Measurements from ENCODE around the gene SLC26A8.
"Not testable (repeated sequence)": the region's sequence is repeated elsewhere in the genome, so short reads cannot be mapped to it uniquely, and the experiment has no call there.

Gene SLC26A8

DNA sequence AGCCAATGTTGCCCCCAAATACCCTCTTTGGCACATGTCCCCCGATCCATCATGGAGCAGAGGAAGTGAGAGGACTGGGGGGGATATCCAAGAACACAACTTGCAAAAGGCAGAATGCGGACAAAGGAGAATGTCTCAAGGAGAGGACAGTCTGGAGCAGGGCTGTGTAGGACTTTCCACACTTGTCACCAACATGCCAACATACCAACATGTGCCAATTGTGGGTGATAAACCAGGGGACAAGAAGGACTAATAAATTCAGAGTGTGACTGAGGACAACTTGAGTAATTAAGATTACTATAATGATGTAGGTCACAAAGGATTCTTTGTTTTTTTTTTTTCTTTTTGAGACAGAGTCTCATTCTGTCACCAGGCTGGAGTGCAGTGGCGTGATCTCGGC lies 8.8 kb downstream of the SLC26A8 start:
- DNase-seq (ENCODE audit: low spot score): no peak

DNA sequence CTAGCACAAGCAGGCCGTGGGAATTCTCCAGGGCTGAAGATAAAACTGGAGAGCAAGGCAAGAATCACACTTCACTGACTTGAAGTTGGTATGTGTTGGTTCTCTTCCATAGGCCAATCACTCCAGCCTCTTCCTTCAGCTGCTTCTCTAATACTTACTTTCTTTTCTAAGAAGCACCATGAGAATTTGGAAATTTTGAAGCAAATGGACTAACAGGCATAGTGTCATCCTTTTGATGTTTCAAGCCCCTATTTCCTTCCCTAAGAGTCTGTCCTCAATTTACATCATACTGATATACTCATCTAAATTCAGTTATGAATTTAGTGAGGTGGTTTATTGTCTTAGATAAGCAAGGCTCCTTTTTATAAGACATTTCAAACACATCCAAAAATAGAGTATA lies 24.0 kb downstream of the SLC26A8 start:
- DNase-seq (ENCODE audit: low spot score): no peak

- no peak for DNase-seq (ENCODE audit: low spot score)
Observed at GRCh38 chr6:35993150-35993549, 31.3 kb downstream of the SLC26A8 start.

- DNase-seq (ENCODE audit: low spot score): not testable (repeated sequence)
Observed at GRCh38 chr6:35988047-35988446, 36.4 kb downstream of the SLC26A8 start.

DNA sequence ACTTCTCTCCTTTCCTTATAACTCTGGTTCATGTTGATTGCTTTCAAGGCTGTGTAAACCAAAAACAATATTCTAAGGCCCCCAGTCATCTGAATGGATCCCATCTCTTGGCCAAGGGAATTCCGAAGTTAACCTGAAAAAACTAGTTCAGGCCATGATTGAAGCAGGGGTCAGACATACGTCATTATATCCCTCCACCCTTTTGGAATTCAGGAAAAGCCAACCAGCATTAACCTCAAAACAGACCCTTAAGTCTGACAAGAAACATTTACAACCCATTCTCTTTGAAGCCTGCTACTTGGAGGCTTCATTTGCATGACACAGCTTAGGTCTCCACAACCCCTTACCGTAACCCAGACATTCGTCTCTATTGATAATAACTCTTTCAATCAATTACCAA lies 39.7 kb downstream of the SLC26A8 start:
- DNase-seq (ENCODE audit: low spot score): no peak

GRCh38 chr6:35980991-35981645 lies 43.3 kb downstream of the SLC26A8 start:
- DNase-seq (ENCODE audit: low spot score): no peak

DNA sequence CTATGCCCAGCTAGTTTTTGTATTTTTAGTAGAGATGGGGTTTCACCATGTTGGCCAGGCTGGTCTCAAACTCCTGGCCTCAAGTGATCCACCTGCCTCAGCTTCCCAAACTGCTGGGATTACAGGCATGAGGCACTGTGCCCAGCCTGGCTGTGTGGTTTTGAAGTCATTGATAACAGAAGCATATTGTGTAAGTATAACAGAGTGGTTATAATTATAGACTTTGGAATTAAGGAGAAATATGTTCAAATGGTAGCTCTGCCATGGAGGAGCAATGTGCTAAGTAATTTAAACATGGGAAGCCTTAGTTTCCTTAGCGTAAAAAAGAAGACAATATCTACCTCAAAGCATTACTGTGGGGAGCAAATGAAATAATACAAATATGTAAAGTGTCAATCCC lies 44.3 kb downstream of the SLC26A8 start:
- DNase-seq (ENCODE audit: low spot score): not testable (repeated sequence)

DNA sequence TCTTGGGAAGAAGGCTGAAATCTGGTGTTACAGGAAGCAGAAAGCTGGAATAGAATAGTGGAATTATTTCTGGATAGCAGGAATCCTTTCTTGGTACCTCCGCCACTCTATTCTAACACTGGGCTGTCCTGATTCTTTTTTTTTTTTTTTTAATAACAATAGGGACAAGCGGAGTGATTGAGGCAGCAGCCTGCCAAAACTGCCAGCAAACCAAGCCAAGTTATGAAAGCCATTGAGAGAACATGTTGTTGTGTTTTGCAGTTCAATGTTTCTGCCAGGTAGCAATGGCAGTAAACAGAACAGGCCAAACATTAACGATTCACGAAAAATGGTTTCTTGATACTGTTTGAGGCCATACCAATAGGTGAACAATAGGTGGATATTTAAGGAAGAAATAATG lies 47.1 kb downstream of the SLC26A8 start:
- DNase-seq (ENCODE audit: low spot score): no peak

DNA sequence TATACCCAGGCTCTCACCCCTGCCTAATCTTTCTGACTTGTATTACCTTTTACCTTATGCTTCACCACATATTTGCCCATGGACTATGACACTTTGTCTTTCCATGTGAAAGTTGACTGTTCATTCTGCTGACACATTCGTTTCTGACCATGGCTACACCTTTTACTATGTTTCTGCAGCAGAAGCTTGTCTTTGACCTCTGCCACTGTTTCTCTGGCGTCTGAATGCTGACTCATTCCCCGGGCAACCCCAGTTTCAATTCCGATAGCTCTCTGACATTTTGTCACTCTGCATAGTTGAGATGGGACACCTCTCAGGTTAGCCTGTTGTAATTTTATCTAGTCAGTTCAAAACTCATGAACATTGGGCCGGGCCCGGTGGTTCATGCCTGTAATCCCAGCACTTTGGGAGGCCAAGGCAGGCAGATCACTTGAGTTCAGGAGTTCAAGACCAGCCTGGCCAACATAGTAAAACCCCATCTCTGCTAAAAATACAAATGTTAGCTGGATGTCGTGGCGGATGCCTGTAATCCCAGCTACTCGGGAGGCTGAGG lies 50.7 kb downstream of the SLC26A8 start:
- no peak for DNase-seq (ENCODE audit: low spot score)

DNA sequence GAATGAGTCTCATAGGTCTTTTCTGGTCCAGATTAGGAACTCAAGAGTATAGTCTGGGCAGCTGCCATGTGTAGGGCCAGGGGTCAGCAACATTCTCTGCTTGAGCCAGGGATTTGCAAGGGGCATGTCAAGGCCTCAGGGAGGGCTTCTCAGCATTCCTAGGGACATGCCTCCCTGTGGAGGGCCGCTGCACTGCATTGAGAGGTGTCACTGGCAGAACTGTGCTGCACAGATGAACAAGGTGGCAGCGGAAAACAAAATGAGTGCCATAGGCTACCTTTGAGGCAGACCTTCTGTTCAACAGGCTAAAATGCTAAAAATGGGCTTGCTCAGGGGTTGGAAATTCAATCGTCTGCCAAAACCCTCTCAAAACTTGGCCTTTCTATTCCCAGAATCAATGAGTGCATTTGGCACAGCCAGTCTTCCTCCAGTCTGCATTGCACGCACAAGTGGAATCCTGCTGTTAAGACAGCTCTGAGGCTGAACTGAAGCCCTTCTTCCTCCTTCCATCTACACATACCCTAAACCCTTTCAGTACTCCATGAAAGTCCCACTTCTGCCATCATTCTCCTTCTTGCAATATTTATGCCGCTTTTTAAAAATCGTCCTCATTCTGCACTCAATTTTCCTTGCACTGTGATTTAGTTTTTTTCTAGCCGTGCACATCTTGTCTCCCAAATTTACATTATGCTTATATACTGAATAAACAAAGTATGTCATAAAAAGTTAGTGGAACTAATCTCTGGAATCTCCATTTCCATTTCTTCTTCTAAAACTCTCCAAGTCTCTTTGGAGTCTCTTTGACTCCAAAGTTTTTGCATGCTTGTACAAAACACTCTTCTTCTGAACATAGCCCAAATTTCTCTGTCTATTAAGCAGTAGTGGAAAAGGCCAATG lies 51.7 kb downstream of the SLC26A8 start:
- DNase-seq (ENCODE audit: low spot score): no peak

GRCh38 chr6:35970181-35970580 lies 54.3 kb downstream of the SLC26A8 start:
- no peak for DNase-seq (ENCODE audit: low spot score)

DNA sequence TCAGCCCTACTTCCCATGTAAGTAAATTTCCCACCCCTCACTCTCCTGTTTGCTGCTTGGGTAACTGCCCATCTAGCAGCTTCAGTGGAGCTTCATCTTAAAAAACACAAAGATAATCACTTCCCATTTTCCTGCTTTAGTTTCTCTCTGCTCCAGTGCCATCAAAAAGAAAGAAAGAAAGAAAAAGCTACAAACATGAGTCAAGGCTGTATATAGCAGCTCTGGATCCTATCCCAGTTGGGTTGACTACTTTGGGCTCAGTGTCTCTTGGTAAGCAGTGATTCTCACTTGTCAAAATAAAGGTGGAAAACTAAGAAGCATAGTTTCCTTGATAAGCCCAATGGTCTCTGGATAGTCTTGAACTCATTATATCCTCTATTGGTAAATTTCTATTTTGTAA lies 54.8 kb downstream of the SLC26A8 start:
- no peak for DNase-seq (ENCODE audit: low spot score)

GRCh38 chr6:35968821-35969220 lies 55.6 kb downstream of the SLC26A8 start:
- no peak for DNase-seq (ENCODE audit: low spot score)

DNA sequence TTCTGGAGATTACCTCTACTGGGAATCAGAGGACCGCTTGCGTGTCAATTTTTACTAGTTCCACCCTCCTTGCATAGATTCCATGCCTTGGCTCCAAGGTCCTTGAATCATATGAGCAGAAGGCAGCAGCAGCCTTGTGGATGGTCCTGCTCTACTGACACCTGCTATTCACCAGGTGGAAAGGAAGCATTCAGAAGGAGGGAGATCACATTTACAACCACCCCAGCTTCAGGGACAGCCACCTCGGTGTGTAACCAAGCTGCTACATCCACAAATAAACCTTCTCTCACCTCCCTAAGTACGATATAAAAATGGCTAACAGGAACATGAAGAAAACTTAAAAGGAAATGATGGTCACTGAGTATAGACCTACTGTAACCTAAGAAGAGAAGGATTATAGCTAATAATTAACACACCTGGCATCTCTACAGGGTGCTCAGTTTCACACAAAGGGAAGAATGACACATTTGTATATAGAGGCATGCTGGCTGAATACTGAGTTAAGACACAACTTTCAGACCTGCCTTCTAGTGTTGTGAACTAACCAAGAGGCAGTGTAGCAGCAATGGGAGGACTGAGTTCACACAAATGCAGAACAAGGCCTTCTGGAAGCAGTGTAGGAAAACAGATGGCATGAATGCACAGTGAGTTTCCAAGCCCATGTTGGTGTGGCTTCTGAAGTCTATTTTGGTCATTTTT lies 57.2 kb downstream of the SLC26A8 start:
- DNase-seq (ENCODE audit: low spot score): no peak

- no peak for DNase-seq (ENCODE audit: low spot score)
Observed at GRCh38 chr6:35962779-35963560, 61.5 kb downstream of the SLC26A8 start.

DNA sequence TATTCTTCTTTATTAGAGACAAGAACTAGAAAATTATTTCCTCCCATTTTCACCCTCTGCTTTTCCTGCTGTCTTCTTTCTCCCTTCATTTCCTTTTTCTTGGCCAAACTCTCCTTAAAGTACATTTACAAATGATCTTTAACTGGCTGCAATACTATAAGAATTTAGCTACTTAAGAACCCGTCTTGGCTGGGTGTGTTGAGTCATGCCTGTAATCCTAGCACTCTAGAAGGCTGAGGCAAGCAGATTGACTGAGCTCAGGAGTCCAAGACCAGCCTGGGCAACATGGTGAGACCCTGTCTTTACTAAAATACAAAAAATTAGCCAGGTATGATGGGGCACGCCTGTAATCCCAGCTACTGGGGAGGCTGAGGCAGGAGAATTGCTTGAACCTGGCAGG lies 64.3 kb downstream of the SLC26A8 start:
- no peak for DNase-seq (ENCODE audit: low spot score)

DNA sequence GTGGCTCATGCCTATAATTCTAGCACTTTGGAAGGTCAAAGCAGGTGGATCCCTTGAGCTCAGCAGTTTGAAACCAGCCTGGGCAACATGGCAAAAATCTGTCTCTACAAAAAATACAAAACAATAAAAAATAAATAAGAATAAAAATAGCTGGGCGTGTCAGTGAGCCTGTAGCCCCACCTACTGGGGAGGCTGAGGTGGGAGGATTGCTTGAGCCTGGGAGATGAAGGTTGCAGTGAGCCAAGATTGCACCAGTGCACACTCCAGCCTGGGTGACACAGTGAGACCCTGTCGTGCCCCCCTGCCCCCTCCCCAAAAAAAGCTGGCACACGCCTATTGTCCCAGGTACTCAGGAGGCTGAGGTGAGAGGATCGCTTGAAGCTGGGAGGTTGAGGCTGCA lies 68.5 kb downstream of the SLC26A8 start:
- DNase-seq (ENCODE audit: low spot score): no peak

GRCh38 chr6:35955521-35955920 lies 68.9 kb downstream of the SLC26A8 start:
- no peak for DNase-seq (ENCODE audit: low spot score)

GRCh38 chr6:35955071-35955470 lies 69.4 kb downstream of the SLC26A8 start:
- DNase-seq (ENCODE audit: low spot score): no peak

GRCh38 chr6:35954333-35954732 lies 70.1 kb downstream of the SLC26A8 start:
- DNase-seq (ENCODE audit: low spot score): no peak

DNA sequence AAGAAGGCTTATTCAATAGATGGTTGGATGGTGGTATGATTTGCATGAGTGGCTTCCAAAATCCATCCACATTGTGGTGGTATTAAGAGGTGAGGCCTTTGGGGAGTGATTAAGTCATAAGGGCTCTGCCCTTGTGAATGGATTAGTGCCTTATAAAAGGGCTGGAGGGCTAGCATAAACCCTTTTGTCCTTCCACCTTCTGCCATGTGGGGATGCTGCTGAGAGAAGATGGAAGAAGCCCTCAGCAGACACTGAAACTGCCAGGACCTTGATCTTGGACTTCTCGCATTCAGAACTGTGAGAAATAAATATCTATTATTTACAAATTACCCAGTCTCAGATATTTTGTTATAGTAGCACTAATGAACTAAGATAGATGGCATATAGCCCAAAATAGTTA lies 75.7 kb downstream of the SLC26A8 start:
- no peak for DNase-seq (ENCODE audit: low spot score)

GRCh38 chr6:35945650-35946025 lies 78.8 kb downstream of the SLC26A8 start:
- no peak for DNase-seq (ENCODE audit: low spot score)

Data from hematopoietic multipotent progenitor cell treated with erythropoietin and hydrocortisone succinate and interleukin-3 and kit ligand, for 17 days (in vitro differentiated cells).